Loucy (cell line): Measurements from ENCODE around the gene CPNE9.

Experiments used
- H2AFZ ChIP-seq: fragments of 200-600 bp; sonication (generic); 2 replicates; pipeline ENCODE4 v1.6.0; 2016; ENCODE audit warnings: antibody characterized with exemption, mild to moderate bottlenecking, low read length, moderate library complexity
- H3F3A ChIP-seq: fragments of 200-600 bp; 2 replicates; pipeline ENCODE4 v1.6.0; 2016; ENCODE audit warnings: antibody characterized with exemption, low read depth, mild to moderate bottlenecking
- H3K27me3 ChIP-seq: fragments of 200-600 bp; sonication (generic); 2 replicates; pipeline ENCODE4 v1.6.1; 2014; ENCODE audit warnings: low read length, mild to moderate bottlenecking; ENCODE audit not compliant: insufficient read depth, poor library complexity, severe bottlenecking
- H3K36me3 ChIP-seq: fragments of 200-600 bp; sonication (generic); 2 replicates; pipeline ENCODE4 v1.6.1; 2016; ENCODE audit warnings: low read length; ENCODE audit not compliant: insufficient read depth
- H3K4me1 ChIP-seq: fragments of 200-600 bp; sonication (generic); 2 replicates; pipeline ENCODE4 v1.5.1; 2014; ENCODE audit warnings: low read length, mild to moderate bottlenecking; ENCODE audit not compliant: insufficient read depth, poor library complexity, severe bottlenecking
- H3K4me2 ChIP-seq: fragments of 200-600 bp; sonication (generic); 2 replicates; pipeline ENCODE4 v1.6.0; 2014; ENCODE audit warnings: antibody characterized with exemption, low read length, low read depth, mild to moderate bottlenecking; ENCODE audit not compliant: poor library complexity, severe bottlenecking
- H3K4me3 ChIP-seq: fragments of 200-600 bp; sonication (generic); 2 replicates; pipeline ENCODE4 v1.5.1; 2014; ENCODE audit warnings: low read length, mild to moderate bottlenecking, mixed read lengths; ENCODE audit not compliant: poor library complexity, severe bottlenecking
- H3K79me2 ChIP-seq: fragments of 200-600 bp; sonication (generic); 2 replicates; pipeline ENCODE4 v1.6.1; 2014; ENCODE audit warnings: low read length; ENCODE audit not compliant: insufficient read depth
- H3K9ac ChIP-seq: fragments of 200-600 bp; sonication (generic); 2 replicates; pipeline ENCODE4 v1.6.0; 2014; ENCODE audit warnings: mild to moderate bottlenecking, low read depth, low read length, moderate library complexity; ENCODE audit not compliant: poor library complexity, severe bottlenecking
- H3K9me2 ChIP-seq: fragments of 200-600 bp; sonication (generic); replicated peaks from 2 replicates; pipeline ENCODE4 v1.6.1; 2016; ENCODE audit warnings: low read depth, low read length, mixed read lengths
- H3K9me3 ChIP-seq: fragments of 200-600 bp; sonication (generic); 2 replicates; pipeline ENCODE4 v1.6.1; 2014; ENCODE audit warnings: mild to moderate bottlenecking, antibody characterized with exemption, low read length, low read depth; ENCODE audit not compliant: insufficient read depth
- H4K20me1 ChIP-seq: fragments of 200-600 bp; sonication (generic); 2 replicates; pipeline ENCODE4 v1.6.0; 2014; ENCODE audit warnings: antibody characterized with exemption, low read length, mild to moderate bottlenecking; ENCODE audit not compliant: insufficient read depth, poor library complexity, severe bottlenecking
- CTCF ChIP-seq: fragments of 200-600 bp; sonication (generic); conservative IDR thresholded peaks from 2 replicates; pipeline ENCODE4 v1.5.1; 2014; ENCODE audit warnings: mild to moderate bottlenecking, antibody characterized with exemption, low read length
- EZH2phosphoT487 ChIP-seq: fragments of 200-600 bp; IDR thresholded peaks from 2 replicates; pipeline ENCODE4 v1.6.1; 2018; ENCODE audit warnings: antibody characterized with exemption, mild to moderate bottlenecking, moderate library complexity, borderline replicate concordance

Gene CPNE9

GRCh38 chr3:9736831-9737230 is 33.2 kb downstream of the CPNE9 start:
- peak overlapping the region; percentile 97 for H3K4me2 ChIP-seq
- peak overlapping the region; percentile 40 for H3K9ac ChIP-seq
- TF ChIP-seq CTCF: no peak
- TF ChIP-seq EZH2phosphoT487: no peak
- peak overlapping the region; percentile 32 for H3K4me3 ChIP-seq
- H3K79me2 ChIP-seq: peaks cover 89% of the 10 kb centered on the region
- peaks cover 3% of the 10 kb centered on the region for H3K27me3 ChIP-seq
- peaks cover 50% of the 10 kb centered on the region for H3K4me1 ChIP-seq
- peaks cover 72% of the 10 kb centered on the region for H3K36me3 ChIP-seq
- peaks cover 70% of the 10 kb centered on the region for H4K20me1 ChIP-seq
- H3F3A ChIP-seq: no peaks in the 10 kb centered on the region
- no peak overlapping the region for H2AFZ ChIP-seq
- H3K9me2 ChIP-seq: no peaks in the 10 kb centered on the region
- no peaks in the 10 kb centered on the region for H3K9me3 ChIP-seq

- TF ChIP-seq CTCF (no peak), EZH2phosphoT487 (no peak)
- H3K4me1 ChIP-seq: peaks cover 38% of the 10 kb centered on the region
- no peak overlapping the region for H3K4me3 ChIP-seq
- no peaks in the 10 kb centered on the region for H3F3A ChIP-seq
- H2AFZ ChIP-seq: no peak overlapping the region
- H3K9ac ChIP-seq: no peak overlapping the region
- H4K20me1 ChIP-seq: peaks cover 47% of the 10 kb centered on the region
- H3K9me2 ChIP-seq: no peaks in the 10 kb centered on the region
- peaks cover 66% of the 10 kb centered on the region for H3K79me2 ChIP-seq
- peaks cover 94% of the 10 kb centered on the region for H3K36me3 ChIP-seq
- H3K9me3 ChIP-seq: no peaks in the 10 kb centered on the region
- no peak overlapping the region for H3K4me2 ChIP-seq
- H3K27me3 ChIP-seq: no peaks in the 10 kb centered on the region
These were observed 35.5 kb downstream of the CPNE9 start for GRCh38 chr3:9739181-9739580.

- peaks cover 100% of the 10 kb centered on the region; the same call in 1 of the 2 replicates for H3K36me3 ChIP-seq
- TF ChIP-seq EZH2phosphoT487 (no peak), CTCF (no peak)
These were observed 38.9 kb downstream of the CPNE9 start for GRCh38 chr3:9742560-9742959.

More at GRCh38 chr3:9742560-9742959, 38.9 kb downstream of the CPNE9 start:
- Histone ChIP-seq H3F3A (no peaks in the 10 kb centered on the region), H3K4me3 (no peak overlapping the region), H3K9me2 (no peaks in the 10 kb centered on the region), H3K27me3 (no peaks in the 10 kb centered on the region), H4K20me1 (peaks cover 17% of the 10 kb centered on the region), H2AFZ (no peak overlapping the region), H3K4me2 (no peak overlapping the region), H3K9me3 (no peaks in the 10 kb centered on the region), H3K79me2 (peaks cover 32% of the 10 kb centered on the region), H3K4me1 (peaks cover 7% of the 10 kb centered on the region), H3K9ac (no peak overlapping the region)
